Measurements from ENCODE around the gene PGD. TPM values are rescaled to one million over a fixed set of nuclear protein-coding genes. Genes with fewer than 3 reads are reported as not detected.

The PGD gene
- total RNA-seq, 1 donor from 2014 or later, result 100 TPM

- no peak for DNase-seq (ENCODE audit: extremely low spot score in 2 of 2)
- Histone ChIP-seq H3K36me3 (peaks cover 0 to 19% of the 10 kb centered on the region in 2 donors), H3K27ac (no peak overlapping the region), H3K4me1 (peaks cover 8% of the 10 kb centered on the region), H3K4me3 (no peak overlapping the region), H3K9me3 (no peaks in the 10 kb centered on the region), H3K27me3 (no peaks in the 10 kb centered on the region)
- intact Hi-C loops (cut with DNase I), result no loop called here
- TF ChIP-seq CTCF (IDR thresholded peaks at IDR 0.05) (no peak), POLR2A (IDR thresholded peaks at IDR 0.05) (no peak), POLR2AphosphoS5 (IDR thresholded peaks at IDR 0.05; ENCODE audit: insufficient read depth in 1 of 2, low read depth in 1 of 2) (no peak)
These were observed 59.0 kb downstream of the PGD start for GRCh38 chr1:10457875-10458274.

- peaks cover 8% of the 10 kb centered on the region for H3K4me1 ChIP-seq
- intact Hi-C loops (cut with DNase I), result no loop called here
- no peak for TF ChIP-seq POLR2A (IDR thresholded peaks at IDR 0.05)
- TF ChIP-seq CTCF (IDR thresholded peaks at IDR 0.05), result no peak
- no peak for TF ChIP-seq POLR2AphosphoS5 (IDR thresholded peaks at IDR 0.05; ENCODE audit: insufficient read depth in 1 of 2, low read depth in 1 of 2)
- H3K27ac ChIP-seq, result no peak overlapping the region
- DNase-seq (ENCODE audit: extremely low spot score in 2 of 2), result no peak
- peaks cover 0 to 31% of the 10 kb centered on the region in 2 donors for H3K36me3 ChIP-seq
- no peaks in the 10 kb centered on the region for H3K27me3 ChIP-seq
- H3K4me3 ChIP-seq, result no peak overlapping the region
- no peaks in the 10 kb centered on the region for H3K9me3 ChIP-seq
These were observed 60.3 kb downstream of the PGD start for GRCh38 chr1:10459184-10459583.

- peaks cover 11% of the 10 kb centered on the region for H3K4me1 ChIP-seq
- TF ChIP-seq CTCF (IDR thresholded peaks at IDR 0.05) (no peak), POLR2AphosphoS5 (IDR thresholded peaks at IDR 0.05; ENCODE audit: insufficient read depth in 1 of 2, low read depth in 1 of 2) (no peak), POLR2A (IDR thresholded peaks at IDR 0.05) (no peak)
- intact Hi-C loops (cut with DNase I), result no loop called here
- H3K9me3 ChIP-seq, result no peaks in the 10 kb centered on the region
- no peaks in the 10 kb centered on the region for H3K27me3 ChIP-seq
- H3K27ac ChIP-seq, result no peak overlapping the region
- peaks cover 0 to 68% of the 10 kb centered on the region in 2 donors for H3K36me3 ChIP-seq
- no peak overlapping the region for H3K4me3 ChIP-seq
- DNase-seq (ENCODE audit: extremely low spot score in 2 of 2), result no peak
These were observed 68.2 kb downstream of the PGD start for GRCh38 chr1:10467078-10467477.

GRCh38 chr1:10470043-10470442, 71.2 kb downstream of the PGD start:
- H3K27ac ChIP-seq, result no peak overlapping the region
- H3K9me3 ChIP-seq, result no peaks in the 10 kb centered on the region
- peaks cover 0 to 40% of the 10 kb centered on the region in 2 donors for H3K36me3 ChIP-seq
- no peaks in the 10 kb centered on the region for H3K27me3 ChIP-seq
- peaks cover 17% of the 10 kb centered on the region for H3K4me1 ChIP-seq
- no peak for DNase-seq (ENCODE audit: extremely low spot score in 2 of 2)
- intact Hi-C loops (cut with DNase I), result no loop called here
- TF ChIP-seq POLR2A (IDR thresholded peaks at IDR 0.05), result no peak
- TF ChIP-seq CTCF (IDR thresholded peaks at IDR 0.05), result no peak
- no peak for TF ChIP-seq POLR2AphosphoS5 (IDR thresholded peaks at IDR 0.05; ENCODE audit: insufficient read depth in 1 of 2, low read depth in 1 of 2)
- no peak overlapping the region for H3K4me3 ChIP-seq

Other genes with a start within 250 kb of the PGD start
- gene KIF1B, start 188.5 kb upstream of the PGD start, total RNA-seq, result 45.4 TPM
- 1.2 TPM for gene CENPS, start 31.4 kb downstream of the PGD start, total RNA-seq
- not detected for gene CORT, start 51.0 kb downstream of the PGD start, total RNA-seq
- 16.2 TPM for gene DFFA, start 73.5 kb downstream of the PGD start, total RNA-seq
- 21.6 TPM for gene PEX14, start 75.9 kb downstream of the PGD start, total RNA-seq

All from vagina (tissue), 2 donors.